SK-N-SH (cell line): Measurements from ENCODE around the gene DHRS9. TPM values are rescaled to one million over a fixed set of nuclear protein-coding genes. Genes with fewer than 3 reads are reported as not detected.

ENCODE experiments used
- CTCF ChIA-PET: fragments of 300-600, 350-600 bp; formaldehyde crosslinking; extraction: SDS; loops from one replicate; lab custom pipeline; 2021; lab: Yijun Ruan, JAX
- POLR2A ChIA-PET: fragments of 350-600 bp; sonication (Branson Sonifier 250); formaldehyde crosslinking; extraction: SDS; loops from one replicate; lab custom pipeline; 2020; ENCODE audit warnings: antibody characterized with exemption, inconsistent platforms; lab: Yijun Ruan, JAX
- DNase-seq: peaks from one replicate; pipeline ENCODE4 v3.0.0; 2012
- H2AFZ ChIP-seq: fragments of 200-600 bp; sonication (generic); 2 replicates; pipeline ENCODE4 v1.8.1; 2016; ENCODE audit warnings: antibody characterized with exemption, mild to moderate bottlenecking, low read depth
- H3F3A ChIP-seq: fragments of 200-600 bp; sonication (generic); replicated peaks from 2 replicates; pipeline ENCODE3; 2016; ENCODE audit warnings: antibody characterized with exemption, mild to moderate bottlenecking; ENCODE audit not compliant: insufficient read depth
- H3K27ac ChIP-seq, 2 experiments: fragments of 200-500 bp in 1 of 2; fragments of 200-600 bp in 1 of 2; sonication (Bioruptor generic) in 1 of 2; sonication (generic), shearing (Covaris generic) in 1 of 2; 2 replicates each; pipeline versions ENCODE4 v1.5.1 to v1.6.1; 2014 to 2016; ENCODE audit warnings: low read depth in 2 of 2, inconsistent platforms in 1 of 2, low read length in 1 of 2, mild to moderate bottlenecking in 1 of 2, mixed read lengths in 1 of 2
- H3K27me3 ChIP-seq: fragments of 200-600 bp; sonication (generic), shearing (Covaris generic); 2 replicates; pipeline ENCODE4 v1.6.1; 2016; ENCODE audit warnings: mixed run types; ENCODE audit not compliant: insufficient read depth
- H3K36me3 ChIP-seq, 2 experiments: fragments of 200-500 bp in 1 of 2; fragments of 200-600 bp in 1 of 2; sonication (Bioruptor generic) in 1 of 2; sonication (generic) in 1 of 2; replicated peaks in 1 of 2; 2 replicates each; pipeline versions ENCODE3 to v1.5.1; 2014 to 2016; ENCODE audit warnings: low read length in 1 of 2, mild to moderate bottlenecking in 1 of 2; ENCODE audit not compliant: insufficient read depth in 2 of 2, control insufficient read depth in 1 of 2
- H3K4me1 ChIP-seq, 2 experiments: fragments of 200-500 bp in 1 of 2; fragments of 200-600 bp in 1 of 2; sonication (Bioruptor generic) in 1 of 2; sonication (generic), shearing (Covaris generic) in 1 of 2; 2 replicates each; pipeline versions ENCODE4 v1.5.1 to v1.6.1; 2014 to 2016; ENCODE audit warnings: low read depth in 1 of 2, low read length in 1 of 2, mixed run types in 1 of 2; ENCODE audit not compliant: insufficient read depth in 2 of 2, control insufficient read depth in 1 of 2
- H3K4me2 ChIP-seq: fragments of 200-600 bp; sonication (generic), shearing (Covaris generic); 2 replicates; pipeline ENCODE4 v1.6.1; 2017; ENCODE audit warnings: mixed run types
- H3K4me3 ChIP-seq, 2 experiments: fragments of 200-500 bp in 1 of 2; fragments of 200-600 bp in 1 of 2; sonication (Bioruptor generic) in 1 of 2; sonication (generic), shearing (Covaris generic) in 1 of 2; 2 replicates each; pipeline versions ENCODE4 v1.5.1 to v1.8.1; 2014 to 2016; ENCODE audit warnings: low read depth in 2 of 2, inconsistent platforms in 1 of 2, low read length in 1 of 2, mild to moderate bottlenecking in 1 of 2, mixed read lengths in 1 of 2, moderate library complexity in 1 of 2
- H3K79me2 ChIP-seq: fragments of 200-600 bp; sonication (generic); 2 replicates; pipeline ENCODE4 v1.8.1; 2017; ENCODE audit warnings: mild to moderate bottlenecking; ENCODE audit not compliant: insufficient read depth
- H3K9ac ChIP-seq: fragments of 200-600 bp; sonication (generic); 2 replicates; pipeline ENCODE4 v1.6.1; 2017; ENCODE audit warnings: mixed run types
- H3K9me2 ChIP-seq: fragments of 200-600 bp; sonication (generic); 2 replicates; pipeline ENCODE4 v1.6.1; 2017; ENCODE audit warnings: mixed run types
- H3K9me3 ChIP-seq: fragments of 200-600 bp; sonication (generic); 2 replicates; pipeline ENCODE4 v1.6.1; 2017; ENCODE audit warnings: mixed run types, mild to moderate bottlenecking, moderate library complexity
- H4K20me1 ChIP-seq: fragments of 200-600 bp; sonication (generic); 2 replicates; pipeline ENCODE4 v1.6.1; 2017; ENCODE audit warnings: mild to moderate bottlenecking, mixed run types; ENCODE audit not compliant: insufficient read depth
- CHD2 ChIP-seq: fragments of 150-350 bp; IDR thresholded peaks from 2 replicates; pipeline ENCODE4 v1.6.1; 2018; ENCODE audit warnings: low read length; ENCODE audit not compliant: partially characterized antibody
- EP300 ChIP-seq, 2 experiments: IDR thresholded peaks; 2 replicates each; pipeline versions ENCODE4 v1.4.0 to v1.6.1; 2012; ENCODE audit warnings: borderline replicate concordance in 1 of 2, low read depth in 1 of 2, low read length in 1 of 2
- FOXJ3 ChIP-seq: sonication (generic); formaldehyde crosslinking; IDR thresholded peaks from 2 replicates; pipeline ENCODE4 v1.5.1; 2020; ENCODE audit warnings: mild to moderate bottlenecking, missing genetic modification reagents
- FOXM1 ChIP-seq: IDR thresholded peaks from 2 replicates; pipeline ENCODE4 v1.4.0; 2012; ENCODE audit warnings: low read depth, mild to moderate bottlenecking
- NFIC ChIP-seq: IDR thresholded peaks from 2 replicates; pipeline ENCODE4 v1.4.0; 2012; ENCODE audit warnings: borderline replicate concordance
- NRF1 ChIP-seq: IDR thresholded peaks from 2 replicates; pipeline ENCODE4 v1.6.1; 2012; ENCODE audit warnings: low read depth, mild to moderate bottlenecking, low read length
- POLR2AphosphoS5 ChIP-seq: IDR thresholded peaks from 2 replicates; pipeline ENCODE4 v1.6.1; 2012; ENCODE audit warnings: low read depth, low read length
- RAD21 ChIP-seq: IDR thresholded peaks from 2 replicates; pipeline ENCODE4 v1.6.1; 2012; ENCODE audit warnings: mild to moderate bottlenecking, low read length
- RCOR1 ChIP-seq: fragments of 150-350 bp; IDR thresholded peaks from 2 replicates; pipeline ENCODE4 v1.6.1; 2017; ENCODE audit warnings: antibody characterized with exemption, low read length
- SIN3A ChIP-seq: IDR thresholded peaks from 2 replicates; pipeline ENCODE4 v1.6.1; 2012; ENCODE audit warnings: low read depth, mild to moderate bottlenecking, low read length, moderate library complexity, borderline replicate concordance
- TEAD4 ChIP-seq: IDR thresholded peaks from 2 replicates; pipeline ENCODE4 v1.4.0; 2012; ENCODE audit warnings: mild to moderate bottlenecking, borderline replicate concordance; ENCODE audit not compliant: insufficient read depth
- WGBS: methylation state at CpG from one replicate; pipeline ENCODE4 v1.1.6; 2017; ENCODE audit warnings: low lambda C conversion rate; 5-methylcytosine and 5-hydroxymethylcytosine counted together
- polyA plus RNA-seq, 3 experiments: library from polyadenylated mRNA; depleted of rRNA; stranded (reverse); fragments of >200 nt; gene quantifications; 2 replicates each; pipeline ENCODE4 v1.2.3, GENCODE V29; 2012
- TF ChIP-seq, protein P1 (sequence below): IDR thresholded peaks from 2 replicates; pipeline ENCODE4 v1.4.0; 2012; ENCODE audit warnings: low read depth
- TF ChIP-seq, protein P2 (sequence below): IDR thresholded peaks from 2 replicates; pipeline ENCODE4 v1.6.1; 2012; ENCODE audit warnings: mild to moderate bottlenecking, low read depth, low read length, moderate library complexity
- TF ChIP-seq, protein P3 (sequence below): fragments of 200-600 bp; sonication (generic); IDR thresholded peaks from 2 replicates; pipeline ENCODE4 v1.6.1; 2017; ENCODE audit warnings: antibody characterized with exemption, mild to moderate bottlenecking, moderate library complexity

Gene DHRS9
- polyA plus RNA-seq, 1 of the 3 experiments (the other 2 are of a cell fraction), result not detected

DNA sequence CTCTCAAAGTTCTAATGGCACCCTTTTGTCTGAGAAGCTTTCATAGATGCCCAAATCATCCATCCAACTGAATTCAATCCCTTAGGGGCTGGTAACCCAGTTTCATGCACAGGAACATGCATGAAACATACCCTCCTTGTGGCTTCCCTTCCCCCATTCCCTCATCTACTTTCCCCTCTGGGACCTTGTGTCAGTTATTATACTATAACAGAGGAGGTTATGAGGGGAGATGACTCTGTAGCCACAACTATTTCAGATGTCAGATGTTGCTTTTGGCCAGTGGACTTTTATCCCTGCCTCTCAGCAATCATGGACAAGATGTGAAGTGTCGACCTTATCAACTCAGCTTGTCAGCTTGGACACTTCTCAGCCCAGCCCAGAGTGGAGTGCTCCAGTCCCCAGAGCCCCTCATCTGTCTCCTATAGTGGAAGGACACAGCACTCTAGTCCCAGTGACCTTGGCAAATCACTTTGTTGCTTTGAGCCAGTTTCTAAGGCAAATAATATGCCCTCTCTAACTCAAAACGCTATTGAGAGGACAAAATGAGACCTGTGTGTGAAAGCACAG, 8.4 kb downstream of the DHRS9 start:
- no peaks in the 10 kb centered on the region for H3K9me3 ChIP-seq
- no peaks in the 10 kb centered on the region for H3F3A ChIP-seq
- no peak overlapping the region for H3K9ac ChIP-seq
- TF ChIP-seq CHD2 (no peak), NRF1 (no peak), FOXM1 (no peak), TEAD4 (no peak), SIN3A (no peak), NFIC (no peak), FOXJ3 (CRISPR knock-in tag) (no peak), EP300 (IDR thresholded peaks at IDR 0.05; ENCODE audit: borderline replicate concordance in 1 of 2, low read depth in 1 of 2, low read length in 1 of 2) (no peak), RCOR1 (no peak), POLR2AphosphoS5 (no peak), RAD21 (no peak)
- TF ChIP-seq, protein P1, sequence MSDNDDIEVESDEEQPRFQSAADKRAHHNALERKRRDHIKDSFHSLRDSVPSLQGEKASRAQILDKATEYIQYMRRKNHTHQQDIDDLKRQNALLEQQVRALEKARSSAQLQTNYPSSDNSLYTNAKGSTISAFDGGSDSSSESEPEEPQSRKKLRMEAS, result no peak
- TF ChIP-seq, protein P2, sequence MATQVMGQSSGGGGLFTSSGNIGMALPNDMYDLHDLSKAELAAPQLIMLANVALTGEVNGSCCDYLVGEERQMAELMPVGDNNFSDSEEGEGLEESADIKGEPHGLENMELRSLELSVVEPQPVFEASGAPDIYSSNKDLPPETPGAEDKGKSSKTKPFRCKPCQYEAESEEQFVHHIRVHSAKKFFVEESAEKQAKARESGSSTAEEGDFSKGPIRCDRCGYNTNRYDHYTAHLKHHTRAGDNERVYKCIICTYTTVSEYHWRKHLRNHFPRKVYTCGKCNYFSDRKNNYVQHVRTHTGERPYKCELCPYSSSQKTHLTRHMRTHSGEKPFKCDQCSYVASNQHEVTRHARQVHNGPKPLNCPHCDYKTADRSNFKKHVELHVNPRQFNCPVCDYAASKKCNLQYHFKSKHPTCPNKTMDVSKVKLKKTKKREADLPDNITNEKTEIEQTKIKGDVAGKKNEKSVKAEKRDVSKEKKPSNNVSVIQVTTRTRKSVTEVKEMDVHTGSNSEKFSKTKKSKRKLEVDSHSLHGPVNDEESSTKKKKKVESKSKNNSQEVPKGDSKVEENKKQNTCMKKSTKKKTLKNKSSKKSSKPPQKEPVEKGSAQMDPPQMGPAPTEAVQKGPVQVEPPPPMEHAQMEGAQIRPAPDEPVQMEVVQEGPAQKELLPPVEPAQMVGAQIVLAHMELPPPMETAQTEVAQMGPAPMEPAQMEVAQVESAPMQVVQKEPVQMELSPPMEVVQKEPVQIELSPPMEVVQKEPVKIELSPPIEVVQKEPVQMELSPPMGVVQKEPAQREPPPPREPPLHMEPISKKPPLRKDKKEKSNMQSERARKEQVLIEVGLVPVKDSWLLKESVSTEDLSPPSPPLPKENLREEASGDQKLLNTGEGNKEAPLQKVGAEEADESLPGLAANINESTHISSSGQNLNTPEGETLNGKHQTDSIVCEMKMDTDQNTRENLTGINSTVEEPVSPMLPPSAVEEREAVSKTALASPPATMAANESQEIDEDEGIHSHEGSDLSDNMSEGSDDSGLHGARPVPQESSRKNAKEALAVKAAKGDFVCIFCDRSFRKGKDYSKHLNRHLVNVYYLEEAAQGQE, result no peak
- TF ChIP-seq, protein P3, sequence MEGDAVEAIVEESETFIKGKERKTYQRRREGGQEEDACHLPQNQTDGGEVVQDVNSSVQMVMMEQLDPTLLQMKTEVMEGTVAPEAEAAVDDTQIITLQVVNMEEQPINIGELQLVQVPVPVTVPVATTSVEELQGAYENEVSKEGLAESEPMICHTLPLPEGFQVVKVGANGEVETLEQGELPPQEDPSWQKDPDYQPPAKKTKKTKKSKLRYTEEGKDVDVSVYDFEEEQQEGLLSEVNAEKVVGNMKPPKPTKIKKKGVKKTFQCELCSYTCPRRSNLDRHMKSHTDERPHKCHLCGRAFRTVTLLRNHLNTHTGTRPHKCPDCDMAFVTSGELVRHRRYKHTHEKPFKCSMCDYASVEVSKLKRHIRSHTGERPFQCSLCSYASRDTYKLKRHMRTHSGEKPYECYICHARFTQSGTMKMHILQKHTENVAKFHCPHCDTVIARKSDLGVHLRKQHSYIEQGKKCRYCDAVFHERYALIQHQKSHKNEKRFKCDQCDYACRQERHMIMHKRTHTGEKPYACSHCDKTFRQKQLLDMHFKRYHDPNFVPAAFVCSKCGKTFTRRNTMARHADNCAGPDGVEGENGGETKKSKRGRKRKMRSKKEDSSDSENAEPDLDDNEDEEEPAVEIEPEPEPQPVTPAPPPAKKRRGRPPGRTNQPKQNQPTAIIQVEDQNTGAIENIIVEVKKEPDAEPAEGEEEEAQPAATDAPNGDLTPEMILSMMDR, result no peak
- no peaks in the 10 kb centered on the region for H3K4me1 ChIP-seq
- 9% methylated on average over 2 of the region's 2 CpGs for WGBS
- H3K9me2 ChIP-seq, result no peaks in the 10 kb centered on the region
- no peak overlapping the region for H3K4me2 ChIP-seq
- H3K79me2 ChIP-seq, result no peaks in the 10 kb centered on the region
- no peak for DNase-seq
- no peak overlapping the region for H3K4me3 ChIP-seq
- CTCF ChIA-PET, result no interaction called here
- no peak overlapping the region for H3K27ac ChIP-seq
- H2AFZ ChIP-seq, result no peak overlapping the region
- H3K36me3 ChIP-seq, result no peaks in the 10 kb centered on the region
- no peaks in the 10 kb centered on the region for H4K20me1 ChIP-seq
- no peaks in the 10 kb centered on the region for H3K27me3 ChIP-seq
- POLR2A ChIA-PET, result no interaction called here
